Esophagus squamous epithelium (tissue), 5 donors: Measurements from ENCODE around the gene TMEM50B. TPM values are rescaled to one million over a fixed set of nuclear protein-coding genes. Genes with fewer than 3 reads are reported as not detected.

Experiments
- DNase-seq: peaks from one replicate; lab custom pipeline; 2025; lab: John Stamatoyannopoulos, UW
- H3K27ac ChIP-seq, 4 donors: fragments of 200-600 bp; sonication (generic); one replicate each; pipeline ENCODE4 v1.5.1; 2016 to 2019; ENCODE audit warnings: mild to moderate bottlenecking in 1 of 4
- H3K27me3 ChIP-seq, 4 donors: fragments of 200-600 bp; sonication (generic); 1 replicate in 3 of 4; 2 replicates in 1 of 4; pipeline versions ENCODE4 v1.5.1 to v1.6.0; 2017 to 2021; ENCODE audit warnings: antibody characterized with exemption in 1 of 4
- H3K36me3 ChIP-seq, 3 donors: fragments of 200-600 bp; sonication (generic); one replicate each; pipeline ENCODE4 v1.5.1; 2016 to 2019
- H3K4me1 ChIP-seq, 3 donors: fragments of 200-600 bp; sonication (generic); one replicate each; pipeline ENCODE4 v1.5.1; 2017 to 2019
- H3K4me3 ChIP-seq, 4 donors: fragments of 200-600 bp; sonication (generic); 1 replicate in 3 of 4; 2 replicates in 1 of 4; pipeline ENCODE4 v1.5.1; 2016 to 2019; ENCODE audit warnings: mild to moderate bottlenecking in 2 of 4, moderate library complexity in 1 of 4
- H3K9me3 ChIP-seq, 3 donors: fragments of 200-600 bp; sonication (generic); one replicate each; pipeline ENCODE4 v1.5.1; 2016 to 2019
- CTCF ChIP-seq, 6 experiments: fragments of 450-650 bp in 4 of 6; fragments of 200-600 bp in 2 of 6; sonication (generic) in 2 of 6; IDR thresholded peaks; one replicate each; pipeline ENCODE4 v1.5.1; 2016 to 2019; ENCODE audit warnings: antibody characterized with exemption in 6 of 6, mild to moderate bottlenecking in 4 of 6, moderate library complexity in 4 of 6
- POLR2A ChIP-seq, 4 donors: fragments of 450-650 bp; IDR thresholded peaks; one replicate each; pipeline ENCODE4 v1.6.1; 2017; ENCODE audit warnings: antibody characterized with exemption in 4 of 4, mild to moderate bottlenecking in 4 of 4, moderate library complexity in 3 of 4
- whole genome bisulfite sequencing, 2 donors: methylation state at CpG; one replicate each; pipeline ENCODE4 v1.1.5; 2018; 5-methylcytosine and 5-hydroxymethylcytosine counted together
- intact Hi-C: fragments of 100-400 bp; cut with DNase I; formaldehyde crosslinking; loops from one replicate; pipeline ENCODE4 v1.15.0; 2022
- total RNA-seq, 4 donors: library from RNA; depleted of rRNA; stranded (reverse); fragments of >200 nt; gene quantifications; one replicate each; pipeline ENCODE4 v1.1.0, GENCODE V29; 2016
- donor health status: DM: yes; HTN: yes; CAD: no.

The TMEM50B gene
- total RNA-seq, 4 donors from 2014 or later = 18.3 to 48.1 (median 33.6) TPM

GRCh38 chr21:33403786-33404585 is 75.8 kb downstream of the TMEM50B start:
- peak overlapping the region; percentile 82 to 96 (median 94) for H3K4me3 ChIP-seq
- peaks cover 0 to 8% (median 0%) of the 10 kb centered on the region in 3 donors for H3K36me3 ChIP-seq
- WGBS, 2 donors = 1 to 2% methylated on average over 14 to 17 of the region's 47 CpGs
- H3K9me3 ChIP-seq = no peaks in the 10 kb centered on the region
- intact Hi-C loops = no loop called here
- H3K27ac ChIP-seq = peak overlapping the region; percentile 98 to 99 (median 99)
- no peak for DNase-seq
- peaks cover 0 to 5% (median 0%) of the 10 kb centered on the region in 4 donors for H3K27me3 ChIP-seq
- H3K4me1 ChIP-seq = peaks cover 20 to 68% (median 25%) of the 10 kb centered on the region in 3 donors
- TF ChIP-seq POLR2A (IDR thresholded peaks at IDR 0.05) = peak in 1 of 4 donors; percentile 35
- TF ChIP-seq CTCF (IDR thresholded peaks at IDR 0.05) = no peak

- Histone ChIP-seq H3K4me1 (peaks cover 20 to 60% (median 25%) of the 10 kb centered on the region in 3 donors), H3K4me3 (peak within 1 kb of the TSS; percentile 82 to 96 (median 94)), H3K27ac (peak within 1 kb of the TSS; percentile 98 to 99 (median 99)), H3K9me3 (no peaks in the 10 kb centered on the region), H3K36me3 (peaks cover 0 to 1% (median 0%) of the 10 kb centered on the region in 3 donors), H3K27me3 (peaks cover 0 to 5% (median 0%) of the 10 kb centered on the region in 4 donors)
- intact Hi-C loops = no loop called here
- DNase-seq = no peak
- 5% methylated on average over 11 of the region's 89 CpGs; no CpG with 5 or more reads in 1 of the 2 donors for WGBS, 2 donors
- TF ChIP-seq CTCF (IDR thresholded peaks at IDR 0.05) = no peak
- TF ChIP-seq POLR2A (IDR thresholded peaks at IDR 0.05) = peak in 2 of 4 donors; percentile 27 to 58
These were observed 76.5 kb downstream of the TMEM50B start, which contains the start of gene IFNGR2 for GRCh38 chr21:33403128-33403785. IFNGR2 (plus strand) TSS chr21:33403413; CDS start chr21:33403544, 131 bp downstream.

- Histone ChIP-seq H3K9me3 (no peaks in the 10 kb centered on the region), H3K27me3 (peaks cover 0 to 5% (median 0%) of the 10 kb centered on the region in 4 donors), H3K36me3 (no peaks in the 10 kb centered on the region), H3K27ac (peak overlapping the region; percentile 98 to 99 (median 99)), H3K4me3 (peak overlapping the region; percentile 82 to 96 (median 94)), H3K4me1 (peaks cover 23 to 63% (median 28%) of the 10 kb centered on the region in 3 donors)
- 34% methylated on average over 40 to 44 of the region's 45 CpGs for WGBS, 2 donors
- TF ChIP-seq CTCF (IDR thresholded peaks at IDR 0.05) (no peak), POLR2A (IDR thresholded peaks at IDR 0.05) (peak in 2 of 4 donors; percentile 56 to 68)
- intact Hi-C loops = no loop called here
- no peak for DNase-seq
These were observed 77.5 kb downstream of the TMEM50B start for GRCh38 chr21:33402001-33402979.

GRCh38 chr21:33401630-33401992 is 78.2 kb downstream of the TMEM50B start:
- Histone ChIP-seq H3K27ac (peak overlapping the region in 1 of 4 donors; percentile 99), H3K27me3 (peaks cover 0 to 5% (median 0%) of the 10 kb centered on the region in 4 donors), H3K36me3 (no peaks in the 10 kb centered on the region), H3K4me3 (no peak overlapping the region), H3K4me1 (peaks cover 30 to 64% (median 34%) of the 10 kb centered on the region in 3 donors), H3K9me3 (no peaks in the 10 kb centered on the region)
- DNase-seq = no peak
- intact Hi-C loops = no loop called here
- WGBS, 2 donors = 62 to 77% methylated on average over 6 of the region's 6 CpGs
- TF ChIP-seq CTCF (IDR thresholded peaks at IDR 0.05) = no peak
- no peak for TF ChIP-seq POLR2A (IDR thresholded peaks at IDR 0.05)

Other genes starting within 250 kb of the TMEM50B start
- 10 to 100 TPM; 28.1 to 47.7 (median 32.3) TPM for gene IL10RB, start 213.6 kb downstream of the TMEM50B start, total RNA-seq
- gene IFNAR1, start 155.0 kb downstream of the TMEM50B start, total RNA-seq = 10 to 100 TPM; 12.4 to 19.3 (median 15.5) TPM
- 10 to 100 TPM; 43.0 to 65.6 (median 61.1) TPM for gene IFNGR2, start 76.6 kb downstream of the TMEM50B start, total RNA-seq
- gene DNAJC28, start 11.7 kb upstream of the TMEM50B start, total RNA-seq = 1 to 10 TPM in 3 of 4 donors, under 1 TPM in 1; 0.57 to 1.9 (median 1.6) TPM
- 100 to 1,000 TPM in 2 of 4 donors, 10 to 100 TPM in 2; 38.7 to 147 (median 88.7) TPM for gene GART, start 62.1 kb upstream of the TMEM50B start, total RNA-seq
- gene SON, start 63.1 kb upstream of the TMEM50B start, total RNA-seq = 100 to 1,000 TPM; 124 to 265 (median 234) TPM
- gene DONSON, start 108.7 kb upstream of the TMEM50B start, total RNA-seq = 10 to 100 TPM in 3 of 4 donors, 1 to 10 TPM in 1; 6.1 to 13.2 (median 11.9) TPM
- 10 to 100 TPM in 3 of 4 donors, 1 to 10 TPM in 1; 7.9 to 25.7 (median 15.3) TPM for gene CRYZL1, start 161.8 kb upstream of the TMEM50B start, total RNA-seq
- 10 to 100 TPM in 3 of 4 donors, 1 to 10 TPM in 1; 9.5 to 27.1 (median 11.6) TPM for gene ITSN1, start 162.5 kb upstream of the TMEM50B start, total RNA-seq